HEK293T (cell line): ENCODE measurements around the gene CNGB1.

Experiments used
- CTCF ChIA-PET: fragments of 350-600 bp; formaldehyde crosslinking; extraction: SDS; loops from one replicate; lab custom pipeline; 2021; ENCODE audit warnings: antibody characterized with exemption, inconsistent platforms; lab: Yijun Ruan, JAX
- POLR2A ChIA-PET: fragments of 350-600 bp; formaldehyde crosslinking; extraction: SDS; loops from one replicate; lab custom pipeline; 2020; ENCODE audit warnings: antibody characterized with exemption, inconsistent platforms; lab: Yijun Ruan, JAX
- DNase-seq: peaks from one replicate; pipeline ENCODE4 v3.0.0; 2012; ENCODE audit warnings: mixed read lengths; ENCODE audit errors: extremely low spot score
- ARNT ChIP-seq: fragments of 450-650 bp; IDR thresholded peaks from 2 replicates; pipeline ENCODE4 v1.6.1; 2017; ENCODE audit warnings: mild to moderate bottlenecking
- BHLHE40 ChIP-seq: fragments of 450-650 bp; IDR thresholded peaks from 2 replicates; pipeline ENCODE4 v1.6.1; 2016; ENCODE audit warnings: mild to moderate bottlenecking, moderate library complexity, borderline replicate concordance
- CTBP1 ChIP-seq: fragments of 450-650 bp; IDR thresholded peaks from 2 replicates; pipeline ENCODE4 v1.6.1; 2016; ENCODE audit warnings: borderline replicate concordance
- ELF4 ChIP-seq: fragments of 450-650 bp; IDR thresholded peaks from 2 replicates; pipeline ENCODE4 v1.6.1; 2017; ENCODE audit warnings: antibody characterized with exemption
- FOXA1 ChIP-seq: fragments of 450-650 bp; IDR thresholded peaks from 2 replicates; pipeline ENCODE4 v1.6.1; 2016; ENCODE audit warnings: mild to moderate bottlenecking
- FOXK2 ChIP-seq: fragments of 450-650 bp; IDR thresholded peaks from 2 replicates; pipeline ENCODE4 v1.6.1; 2016; ENCODE audit warnings: mild to moderate bottlenecking
- FOXM1 ChIP-seq: fragments of 450-650 bp; IDR thresholded peaks from 2 replicates; pipeline ENCODE4 v1.6.1; 2017; ENCODE audit warnings: mild to moderate bottlenecking, borderline replicate concordance
- HDGF ChIP-seq: fragments of 450-650 bp; IDR thresholded peaks from 2 replicates; pipeline ENCODE4 v1.6.1; 2017; ENCODE audit warnings: antibody characterized with exemption, borderline replicate concordance
- L3MBTL2 ChIP-seq: fragments of 450-650 bp; conservative IDR thresholded peaks from 2 replicates; pipeline ENCODE4 v1.6.1; 2016; ENCODE audit warnings: mild to moderate bottlenecking
- LEF1 ChIP-seq: fragments of 450-650 bp; IDR thresholded peaks from 2 replicates; pipeline ENCODE4 v1.6.1; 2017; ENCODE audit warnings: mild to moderate bottlenecking, borderline replicate concordance
- NFRKB ChIP-seq: fragments of 450-650 bp; IDR thresholded peaks from 2 replicates; pipeline ENCODE4 v1.6.1; 2016; ENCODE audit warnings: mild to moderate bottlenecking, moderate library complexity
- PKNOX1 ChIP-seq: fragments of 450-650 bp; IDR thresholded peaks from 2 replicates; pipeline ENCODE4 v1.6.1; 2016
- SP1 ChIP-seq: fragments of 450-650 bp; IDR thresholded peaks from 2 replicates; pipeline ENCODE4 v1.6.1; 2017
- SUZ12 ChIP-seq: fragments of 450-650 bp; IDR thresholded peaks from 2 replicates; pipeline ENCODE4 v1.6.1; 2016; ENCODE audit warnings: mild to moderate bottlenecking
- TARDBP ChIP-seq: fragments of 450-650 bp; IDR thresholded peaks from 2 replicates; pipeline ENCODE4 v1.6.1; 2016
- ZNF384 ChIP-seq: fragments of 450-650 bp; IDR thresholded peaks from 2 replicates; pipeline ENCODE4 v1.6.1; 2016

CNGB1 gene

DNA sequence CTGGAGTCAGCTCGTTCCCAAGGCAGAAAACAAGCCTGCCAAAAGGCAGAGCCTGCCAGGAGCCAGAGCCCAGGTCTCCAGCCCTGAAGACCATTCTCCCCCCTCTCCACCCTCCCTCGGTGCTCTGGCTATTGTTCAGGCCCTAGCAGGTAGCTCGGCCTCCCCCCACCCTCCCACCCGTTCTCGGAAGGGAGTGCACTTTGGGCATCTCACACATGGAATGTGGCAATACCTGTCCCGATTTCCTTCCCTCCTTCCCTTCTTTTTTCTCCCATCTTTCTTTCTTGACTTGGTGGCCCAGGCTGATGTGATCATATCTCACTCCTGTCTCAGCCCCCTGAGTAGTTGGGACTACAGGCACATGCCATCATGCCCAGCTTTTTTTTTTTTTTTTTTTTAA is 12.4 kb downstream of the CNGB1 start:
- ChIA-PET POLR2A (no interaction called here), CTCF (no interaction called here)
- no peak for DNase-seq
- TF ChIP-seq HDGF, result no peak
- TF ChIP-seq NFRKB, result no peak
- TF ChIP-seq ZNF384, result no peak
- TF ChIP-seq LEF1, result no peak
- no peak for TF ChIP-seq FOXM1
- TF ChIP-seq L3MBTL2, result no peak
- TF ChIP-seq CTBP1, result no peak

- CTCF ChIA-PET, result no interaction called here
- no peak for DNase-seq
- POLR2A ChIA-PET, result no interaction called here
- no peak for TF ChIP-seq NFRKB
- no peak for TF ChIP-seq TARDBP
- TF ChIP-seq SP1, result no peak
Measured at GRCh38 chr16:57957673-57958392, 13.1 kb downstream of the CNGB1 start.

- no peak for TF ChIP-seq HDGF
- TF ChIP-seq SUZ12, result no peak
- no peak for TF ChIP-seq FOXM1
- no peak for TF ChIP-seq BHLHE40
- no peak for TF ChIP-seq CTBP1
- TF ChIP-seq ZNF384, result no peak
- TF ChIP-seq LEF1, result no peak
- no peak for TF ChIP-seq FOXK2
- TF ChIP-seq ELF4, result no peak
- TF ChIP-seq ARNT, result no peak
- no peak for TF ChIP-seq L3MBTL2
- ChIA-PET POLR2A (no interaction called here), CTCF (no interaction called here)
- DNase-seq, result no peak
Measured at GRCh38 chr16:57956924-57957672, 13.8 kb downstream of the CNGB1 start.

DNA sequence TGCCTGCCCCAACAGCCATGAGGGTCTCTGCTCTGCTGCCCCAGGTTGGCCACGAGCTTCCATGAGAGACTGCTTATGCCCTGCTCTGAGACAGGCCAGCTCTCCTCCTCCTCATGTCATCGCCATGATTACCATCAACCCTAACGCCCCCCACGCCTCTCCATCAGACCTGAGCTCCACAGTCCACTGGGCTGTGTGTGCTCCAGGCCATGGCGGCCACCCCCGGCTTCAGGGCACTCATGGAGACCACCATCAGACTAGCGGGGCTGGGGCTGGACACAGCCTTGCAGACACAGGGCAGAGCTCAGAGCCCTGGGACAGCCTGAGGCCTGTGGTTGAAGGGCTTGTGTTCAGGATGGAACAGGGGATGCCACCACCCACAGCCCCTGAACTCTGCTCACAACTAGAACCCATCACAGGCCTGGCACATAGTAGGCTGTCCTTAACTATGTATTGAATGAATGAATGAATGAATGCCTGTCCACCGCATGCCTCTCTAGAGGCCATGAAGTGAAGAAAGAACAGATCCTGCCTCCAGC is 14.6 kb downstream of the CNGB1 start:
- CTCF ChIA-PET, result no interaction called here
- TF ChIP-seq PKNOX1 (no peak), FOXA1 (no peak), TARDBP (no peak), ZNF384 (no peak), CTBP1 (no peak), LEF1 (no peak)
- POLR2A ChIA-PET, result no interaction called here
- DNase-seq, result no peak

DNA sequence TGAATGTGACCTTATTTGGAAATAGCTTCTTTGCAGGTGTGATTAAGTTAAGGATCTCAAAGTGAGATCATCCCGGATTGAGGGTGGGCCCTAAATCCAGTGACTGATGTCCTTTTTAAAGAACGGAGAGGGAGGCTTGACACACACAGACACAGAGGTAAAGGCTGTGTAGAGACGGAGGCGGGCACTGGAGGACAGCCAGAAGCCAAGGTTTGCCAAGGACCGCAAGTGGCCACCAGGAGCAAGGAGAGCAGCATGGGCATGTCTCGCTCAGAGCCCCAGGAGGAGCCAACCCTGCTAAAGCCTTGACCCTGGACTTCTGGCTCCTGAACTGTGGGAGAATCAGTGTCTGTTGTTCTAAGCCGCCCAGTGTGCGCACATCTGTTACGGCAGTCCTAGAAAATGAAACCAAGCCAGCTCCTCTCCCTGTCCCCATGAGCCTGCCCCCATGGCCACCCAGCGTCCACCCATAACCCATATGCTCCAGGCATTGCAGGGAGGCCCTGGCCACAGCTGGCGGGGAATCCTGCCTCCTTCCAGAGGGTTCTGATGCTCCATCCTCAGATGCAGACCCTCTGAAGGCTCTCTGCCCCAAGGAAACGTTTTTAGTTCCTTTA is 15.2 kb downstream of the CNGB1 start:
- ChIA-PET POLR2A (no interaction called here), CTCF (no interaction called here)
- no peak for DNase-seq
- no peak for TF ChIP-seq PKNOX1
- TF ChIP-seq SUZ12, result no peak
- no peak for TF ChIP-seq HDGF
- no peak for TF ChIP-seq TARDBP
- no peak for TF ChIP-seq L3MBTL2
- TF ChIP-seq FOXA1, result no peak
- TF ChIP-seq ZNF384, result no peak
- TF ChIP-seq NFRKB, result no peak
- TF ChIP-seq LEF1, result no peak
- TF ChIP-seq ELF4, result no peak
- TF ChIP-seq FOXK2, result no peak
- no peak for TF ChIP-seq CTBP1
- TF ChIP-seq FOXM1, result no peak
- no peak for TF ChIP-seq SP1
- TF ChIP-seq ARNT, result no peak
- no peak for TF ChIP-seq BHLHE40

- TF ChIP-seq CTBP1, result no peak
- TF ChIP-seq ELF4, result no peak
- no peak for TF ChIP-seq ARNT
- no peak for TF ChIP-seq NFRKB
- no peak for TF ChIP-seq TARDBP
- TF ChIP-seq PKNOX1, result no peak
- TF ChIP-seq ZNF384, result no peak
- TF ChIP-seq SUZ12, result no peak
- TF ChIP-seq HDGF, result no peak
- DNase-seq, result no peak
- CTCF ChIA-PET, result no interaction called here
- POLR2A ChIA-PET, result no interaction called here
Measured at GRCh38 chr16:57953857-57954256, 17.1 kb downstream of the CNGB1 start.

GRCh38 chr16:57952909-57953308 is 18.0 kb downstream of the CNGB1 start:
- TF ChIP-seq FOXK2, result no peak
- CTCF ChIA-PET, result no interaction called here
- no peak for DNase-seq
- POLR2A ChIA-PET, result no interaction called here
